Mammary epithelial cell (primary cell): ENCODE data around the gene RAD51B.

Experiments
- EZH2 ChIP-seq: IDR thresholded peaks from 2 replicates; pipeline ENCODE4 v1.6.1; 2012; ENCODE audit warnings: low read length, inconsistent platforms, borderline replicate concordance
- TF ChIP-seq, protein P1 (sequence below), 2 donors: IDR thresholded peaks in 1 of 2; conservative IDR thresholded peaks in 1 of 2; 2 replicates each; pipeline ENCODE4 v1.5.1; 2011 to 2012; ENCODE audit warnings: inconsistent platforms in 2 of 2, low read length in 2 of 2, mild to moderate bottlenecking in 2 of 2, control low read depth in 1 of 2, low read depth in 1 of 2; ENCODE audit not compliant: insufficient read depth in 1 of 2; ENCODE audit errors: extremely low read depth in 1 of 2

GRCh38 chr14:68744613-68745012, 925.0 kb downstream of the RAD51B start:
- TF ChIP-seq, protein P1, sequence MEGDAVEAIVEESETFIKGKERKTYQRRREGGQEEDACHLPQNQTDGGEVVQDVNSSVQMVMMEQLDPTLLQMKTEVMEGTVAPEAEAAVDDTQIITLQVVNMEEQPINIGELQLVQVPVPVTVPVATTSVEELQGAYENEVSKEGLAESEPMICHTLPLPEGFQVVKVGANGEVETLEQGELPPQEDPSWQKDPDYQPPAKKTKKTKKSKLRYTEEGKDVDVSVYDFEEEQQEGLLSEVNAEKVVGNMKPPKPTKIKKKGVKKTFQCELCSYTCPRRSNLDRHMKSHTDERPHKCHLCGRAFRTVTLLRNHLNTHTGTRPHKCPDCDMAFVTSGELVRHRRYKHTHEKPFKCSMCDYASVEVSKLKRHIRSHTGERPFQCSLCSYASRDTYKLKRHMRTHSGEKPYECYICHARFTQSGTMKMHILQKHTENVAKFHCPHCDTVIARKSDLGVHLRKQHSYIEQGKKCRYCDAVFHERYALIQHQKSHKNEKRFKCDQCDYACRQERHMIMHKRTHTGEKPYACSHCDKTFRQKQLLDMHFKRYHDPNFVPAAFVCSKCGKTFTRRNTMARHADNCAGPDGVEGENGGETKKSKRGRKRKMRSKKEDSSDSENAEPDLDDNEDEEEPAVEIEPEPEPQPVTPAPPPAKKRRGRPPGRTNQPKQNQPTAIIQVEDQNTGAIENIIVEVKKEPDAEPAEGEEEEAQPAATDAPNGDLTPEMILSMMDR (conservative IDR thresholded peaks at IDR 0.05 in 1 of 2, IDR thresholded peaks at IDR 0.05 in 1 of 2; ENCODE audit: extremely low read depth in 1 of 2, insufficient read depth in 1 of 2, low read depth in 1 of 2, low read length in 2 of 2): no peak
- no peak for TF ChIP-seq EZH2
